Measurements from ENCODE around the gene LEMD1.

DNA sequence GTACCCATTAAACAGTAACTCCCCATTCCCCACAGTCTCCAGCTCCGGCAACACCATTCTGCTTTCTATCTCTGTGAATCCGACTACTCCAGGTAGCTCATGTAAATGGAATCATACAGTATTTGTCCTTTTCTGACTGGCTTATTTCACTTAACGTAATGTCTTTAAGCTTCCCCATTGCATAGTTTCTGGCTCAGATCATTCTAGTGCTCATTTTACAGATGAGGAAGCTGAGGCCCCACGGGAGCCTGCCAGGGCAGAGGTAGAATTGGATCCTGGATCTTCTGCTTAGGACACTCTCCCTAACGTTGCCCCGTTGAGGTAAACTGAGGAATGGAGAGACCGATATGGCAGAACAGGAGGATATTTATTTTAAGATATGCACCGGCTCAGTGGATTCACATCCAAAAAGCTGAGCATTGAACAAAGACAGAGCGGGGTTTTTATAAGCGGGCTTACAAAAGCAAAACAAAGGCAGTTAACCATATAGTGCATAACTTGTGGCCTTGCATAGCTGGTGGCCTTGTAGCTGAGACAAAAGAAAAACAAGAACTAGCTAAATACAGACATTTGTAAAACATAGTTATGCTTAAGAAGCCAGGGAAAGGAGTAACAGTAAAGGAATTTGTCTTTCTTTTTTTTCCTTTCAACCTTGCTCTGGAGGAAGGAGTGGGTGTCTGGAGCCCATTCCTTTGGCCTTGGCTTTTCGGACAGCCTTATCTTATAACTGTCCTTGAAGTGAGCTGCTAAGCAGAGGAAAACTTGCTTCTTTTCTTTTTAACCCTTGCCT is 49.8 kb downstream of the LEMD1 start:
- TF ChIP-seq, protein P1, sequence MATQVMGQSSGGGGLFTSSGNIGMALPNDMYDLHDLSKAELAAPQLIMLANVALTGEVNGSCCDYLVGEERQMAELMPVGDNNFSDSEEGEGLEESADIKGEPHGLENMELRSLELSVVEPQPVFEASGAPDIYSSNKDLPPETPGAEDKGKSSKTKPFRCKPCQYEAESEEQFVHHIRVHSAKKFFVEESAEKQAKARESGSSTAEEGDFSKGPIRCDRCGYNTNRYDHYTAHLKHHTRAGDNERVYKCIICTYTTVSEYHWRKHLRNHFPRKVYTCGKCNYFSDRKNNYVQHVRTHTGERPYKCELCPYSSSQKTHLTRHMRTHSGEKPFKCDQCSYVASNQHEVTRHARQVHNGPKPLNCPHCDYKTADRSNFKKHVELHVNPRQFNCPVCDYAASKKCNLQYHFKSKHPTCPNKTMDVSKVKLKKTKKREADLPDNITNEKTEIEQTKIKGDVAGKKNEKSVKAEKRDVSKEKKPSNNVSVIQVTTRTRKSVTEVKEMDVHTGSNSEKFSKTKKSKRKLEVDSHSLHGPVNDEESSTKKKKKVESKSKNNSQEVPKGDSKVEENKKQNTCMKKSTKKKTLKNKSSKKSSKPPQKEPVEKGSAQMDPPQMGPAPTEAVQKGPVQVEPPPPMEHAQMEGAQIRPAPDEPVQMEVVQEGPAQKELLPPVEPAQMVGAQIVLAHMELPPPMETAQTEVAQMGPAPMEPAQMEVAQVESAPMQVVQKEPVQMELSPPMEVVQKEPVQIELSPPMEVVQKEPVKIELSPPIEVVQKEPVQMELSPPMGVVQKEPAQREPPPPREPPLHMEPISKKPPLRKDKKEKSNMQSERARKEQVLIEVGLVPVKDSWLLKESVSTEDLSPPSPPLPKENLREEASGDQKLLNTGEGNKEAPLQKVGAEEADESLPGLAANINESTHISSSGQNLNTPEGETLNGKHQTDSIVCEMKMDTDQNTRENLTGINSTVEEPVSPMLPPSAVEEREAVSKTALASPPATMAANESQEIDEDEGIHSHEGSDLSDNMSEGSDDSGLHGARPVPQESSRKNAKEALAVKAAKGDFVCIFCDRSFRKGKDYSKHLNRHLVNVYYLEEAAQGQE (IDR thresholded peaks at IDR 0.05; ENCODE audit: borderline replicate concordance) = no peak
- TF ChIP-seq, protein P2, sequence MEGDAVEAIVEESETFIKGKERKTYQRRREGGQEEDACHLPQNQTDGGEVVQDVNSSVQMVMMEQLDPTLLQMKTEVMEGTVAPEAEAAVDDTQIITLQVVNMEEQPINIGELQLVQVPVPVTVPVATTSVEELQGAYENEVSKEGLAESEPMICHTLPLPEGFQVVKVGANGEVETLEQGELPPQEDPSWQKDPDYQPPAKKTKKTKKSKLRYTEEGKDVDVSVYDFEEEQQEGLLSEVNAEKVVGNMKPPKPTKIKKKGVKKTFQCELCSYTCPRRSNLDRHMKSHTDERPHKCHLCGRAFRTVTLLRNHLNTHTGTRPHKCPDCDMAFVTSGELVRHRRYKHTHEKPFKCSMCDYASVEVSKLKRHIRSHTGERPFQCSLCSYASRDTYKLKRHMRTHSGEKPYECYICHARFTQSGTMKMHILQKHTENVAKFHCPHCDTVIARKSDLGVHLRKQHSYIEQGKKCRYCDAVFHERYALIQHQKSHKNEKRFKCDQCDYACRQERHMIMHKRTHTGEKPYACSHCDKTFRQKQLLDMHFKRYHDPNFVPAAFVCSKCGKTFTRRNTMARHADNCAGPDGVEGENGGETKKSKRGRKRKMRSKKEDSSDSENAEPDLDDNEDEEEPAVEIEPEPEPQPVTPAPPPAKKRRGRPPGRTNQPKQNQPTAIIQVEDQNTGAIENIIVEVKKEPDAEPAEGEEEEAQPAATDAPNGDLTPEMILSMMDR (IDR thresholded peaks at IDR 0.05; ENCODE audit: poor library complexity, severe bottlenecking) = no peak
- TF ChIP-seq POLR2AphosphoS5 (IDR thresholded peaks at IDR 0.05) (no peak), TAF1 (IDR thresholded peaks at IDR 0.05; ENCODE audit: low read depth) (no peak), EZH2 (IDR thresholded peaks at IDR 0.05; ENCODE audit: borderline replicate concordance, insufficient read depth, low read length, poor library complexity, severe bottlenecking) (no peak)
